G401.6 (cell line): ENCODE data around the gene KIRREL3.

Experiments used
- FAIRE-seq: peaks from 2 replicates; lab custom pipeline; 2012; peaks lifted over from hg19 to GRCh38; lab: Jason Lieb, UNC

Gene KIRREL3

GRCh38 chr11:126573325-126573978 is 427.1 kb downstream of the KIRREL3 start:
- no peak for FAIRE-seq

GRCh38 chr11:126570489-126570888 is 430.1 kb downstream of the KIRREL3 start:
- no peak for FAIRE-seq

- no peak for FAIRE-seq
Observed at GRCh38 chr11:126567419-126567818, 433.2 kb downstream of the KIRREL3 start.

GRCh38 chr11:126564566-126564965 is 436.0 kb downstream of the KIRREL3 start:
- FAIRE-seq, result no peak

GRCh38 chr11:126561327-126561893 is 439.2 kb downstream of the KIRREL3 start:
- no peak for FAIRE-seq

GRCh38 chr11:126560221-126560620 is 440.3 kb downstream of the KIRREL3 start:
- FAIRE-seq, result no peak

- FAIRE-seq, result no peak
Observed at GRCh38 chr11:126548581-126549550, 451.7 kb downstream of the KIRREL3 start.

GRCh38 chr11:126547691-126548090 is 452.9 kb downstream of the KIRREL3 start:
- no peak for FAIRE-seq

- FAIRE-seq, result no peak
Observed at GRCh38 chr11:126547161-126547560, 453.4 kb downstream of the KIRREL3 start.

- no peak for FAIRE-seq
Observed at GRCh38 chr11:126546694-126547093, 453.9 kb downstream of the KIRREL3 start.

- no peak for FAIRE-seq
Observed at GRCh38 chr11:126546191-126546590, 454.4 kb downstream of the KIRREL3 start.

- FAIRE-seq, result no peak
Observed at GRCh38 chr11:126545057-126545555, 455.5 kb downstream of the KIRREL3 start.

GRCh38 chr11:126544108-126545056 is 456.2 kb downstream of the KIRREL3 start:
- FAIRE-seq, result no peak

- no peak for FAIRE-seq
Observed at GRCh38 chr11:126543691-126544090, 456.9 kb downstream of the KIRREL3 start.

- no peak for FAIRE-seq
Observed at GRCh38 chr11:126542334-126543015, 458.1 kb downstream of the KIRREL3 start.

GRCh38 chr11:126538071-126538470 is 462.5 kb downstream of the KIRREL3 start:
- no peak for FAIRE-seq

- no peak for FAIRE-seq
Observed at GRCh38 chr11:126537492-126537891, 463.1 kb downstream of the KIRREL3 start.

GRCh38 chr11:126534141-126534805 is 466.3 kb downstream of the KIRREL3 start:
- FAIRE-seq, result no peak

GRCh38 chr11:126533560-126533959 is 467.0 kb downstream of the KIRREL3 start:
- no peak for FAIRE-seq

GRCh38 chr11:126530416-126530815 is 470.2 kb downstream of the KIRREL3 start:
- FAIRE-seq, result no peak

GRCh38 chr11:126529037-126529436 is 471.5 kb downstream of the KIRREL3 start:
- FAIRE-seq, result no peak
